HG02973 (cell line): ENCODE measurements around the gene USP36.

Experiments
- ATAC-seq: cut with Tn5 transposase; IDR thresholded peaks from one replicate; pipeline ENCODE4 v1.9.1; 2021; ENCODE audit warnings: moderate library complexity; ENCODE audit not compliant: unreplicated experiment

The USP36 gene

GRCh38 chr17:78746263-78746948, 94.2 kb downstream of the USP36 start:
- no peak for ATAC-seq
